HepG2 (cell line): ENCODE data around the gene ARF4. TPM values are rescaled to one million over a fixed set of nuclear protein-coding genes. Genes with fewer than 3 reads are reported as not detected.

ENCODE experiments used
- ATAD3A ChIP-seq: sonication (generic); formaldehyde crosslinking; IDR thresholded peaks from 2 replicates; pipeline ENCODE4 v1.4.0; 2020; ENCODE audit warnings: missing genetic modification reagents
- CEBPB ChIP-seq: IDR thresholded peaks from 2 replicates; pipeline ENCODE4 v1.6.1; 2011; ENCODE audit warnings: low read depth, low read length, improper control_type of control experiment, borderline replicate concordance
- CEBPG ChIP-seq: IDR thresholded peaks from 2 replicates; pipeline ENCODE4 v1.6.1; 2016
- EEA1 ChIP-seq: sonication (generic); formaldehyde crosslinking; IDR thresholded peaks from 2 replicates; pipeline ENCODE4 v1.5.1; 2020; ENCODE audit warnings: mild to moderate bottlenecking, missing genetic modification reagents, borderline replicate concordance
- MBNL3 ChIP-seq: fragments of 250-450 bp; sonication (Bioruptor Pico); conservative IDR thresholded peaks from 2 replicates; pipeline ENCODE4 v1.8.0; 2022; ENCODE audit warnings: mild to moderate bottlenecking, inconsistent platforms
- PAWR ChIP-seq: sonication (generic); formaldehyde crosslinking; IDR thresholded peaks from 2 replicates; pipeline ENCODE4 v1.4.0; 2020; ENCODE audit warnings: missing genetic modification reagents, mild to moderate bottlenecking, borderline replicate concordance
- REXO4 ChIP-seq: sonication (generic); formaldehyde crosslinking; IDR thresholded peaks from 2 replicates; pipeline ENCODE4 v1.8.0; 2022; ENCODE audit warnings: missing genetic modification reagents, mild to moderate bottlenecking, borderline replicate concordance
- SALL1 ChIP-seq: sonication (generic); formaldehyde crosslinking; IDR thresholded peaks from 2 replicates; pipeline ENCODE4 v1.8.0; 2022; ENCODE audit warnings: mild to moderate bottlenecking, missing genetic modification reagents
- SP5 ChIP-seq: IDR thresholded peaks from 2 replicates; pipeline ENCODE4 v1.6.1; 2016; ENCODE audit warnings: low read depth, borderline replicate concordance
- SRSF9 ChIP-seq: fragments of 200-400 bp; formaldehyde crosslinking; IDR thresholded peaks from 2 replicates; pipeline ENCODE4 v1.6.1; 2018; ENCODE audit warnings: borderline replicate concordance, mild to moderate bottlenecking, low read depth, low read length; ENCODE audit not compliant: insufficient read depth, poor library complexity, severe bottlenecking
- YEATS2 ChIP-seq: sonication (generic); formaldehyde crosslinking; IDR thresholded peaks from 2 replicates; pipeline ENCODE4 v1.4.0; 2020; ENCODE audit warnings: missing genetic modification reagents, borderline replicate concordance
- ZBTB7A ChIP-seq: sonication (generic); formaldehyde crosslinking; IDR thresholded peaks from 2 replicates; pipeline ENCODE4 v1.8.0; 2022; ENCODE audit warnings: mild to moderate bottlenecking, missing genetic modification reagents
- ZNF446 ChIP-seq: sonication (generic); formaldehyde crosslinking; IDR thresholded peaks from 2 replicates; pipeline ENCODE4 v1.5.0; 2020; ENCODE audit warnings: mild to moderate bottlenecking, missing genetic modification reagents
- ZNF451 ChIP-seq: sonication (generic); formaldehyde crosslinking; IDR thresholded peaks from 2 replicates; pipeline ENCODE4 v1.5.0; 2020; ENCODE audit warnings: mild to moderate bottlenecking, missing genetic modification reagents
- ZNF766 ChIP-seq: sonication (generic); formaldehyde crosslinking; IDR thresholded peaks from 2 replicates; pipeline ENCODE4 v1.5.0; 2020; ENCODE audit warnings: missing genetic modification reagents, borderline replicate concordance
- ZNF788 ChIP-seq: sonication (generic); formaldehyde crosslinking; IDR thresholded peaks from 2 replicates; pipeline ENCODE4 v1.5.0; 2020; ENCODE audit warnings: mild to moderate bottlenecking, missing genetic modification reagents, borderline replicate concordance
- polyA plus RNA-seq, 8 experiments: library from polyadenylated mRNA; depleted of rRNA in 3 of 8; stranded (reverse) in 7 of 8; unstranded in 1 of 8; fragments of >200 nt; fragmentation: Illumina TruSeq in 4 of 8; extraction: Trizol in 4 of 8; gene quantifications; 2 replicates each; pipeline versions ENCODE4 v1.2.1 to v1.2.3, GENCODE V29; 2011 to 2016; ENCODE audit warnings: low read depth in 4 of 8, missing spikeins in 1 of 8, mixed read lengths in 1 of 8; ENCODE audit not compliant: insufficient read depth in 1 of 8
- total RNA-seq, 5 experiments: library from RNA; depleted of rRNA; stranded (reverse); fragments of >200 nt; fragmentation: Illumina TruSeq; extraction: Trizol; gene quantifications; 2 replicates each; pipeline ENCODE4 v1.2.3, GENCODE V29; 2016; ENCODE audit warnings: low read depth in 1 of 5
- TF ChIP-seq, protein P1 (sequence below): sonication (generic); formaldehyde crosslinking; IDR thresholded peaks from 2 replicates; pipeline ENCODE4 v1.4.0; 2020; ENCODE audit warnings: missing genetic modification reagents
- TF ChIP-seq, protein P2 (sequence below): sonication (generic); formaldehyde crosslinking; IDR thresholded peaks from 2 replicates; pipeline ENCODE4 v1.4.0; 2020; ENCODE audit warnings: mild to moderate bottlenecking, low read depth, missing genetic modification reagents
- TF ChIP-seq, protein P3 (sequence below): sonication (generic); formaldehyde crosslinking; IDR thresholded peaks from 2 replicates; pipeline ENCODE4 v1.5.1; 2020; ENCODE audit warnings: mild to moderate bottlenecking, missing genetic modification reagents, moderate library complexity
- TF ChIP-seq, protein P4 (sequence below): sonication (generic); formaldehyde crosslinking; IDR thresholded peaks from 2 replicates; pipeline ENCODE4 v1.9.0; 2021; ENCODE audit warnings: missing genetic modification reagents, borderline replicate concordance
- TF ChIP-seq, protein P5 (sequence below): sonication (generic); formaldehyde crosslinking; IDR thresholded peaks from 2 replicates; pipeline ENCODE4 v1.8.0; 2022; ENCODE audit warnings: mild to moderate bottlenecking, missing genetic modification reagents; ENCODE audit not compliant: insufficient replicate concordance

The ARF4 gene
- total and polyA plus RNA-seq, 2 of the 13 experiments (the other 11 are each of a cell fraction or from before 2014, with no cell fraction given), result 184 to 250 TPM

DNA sequence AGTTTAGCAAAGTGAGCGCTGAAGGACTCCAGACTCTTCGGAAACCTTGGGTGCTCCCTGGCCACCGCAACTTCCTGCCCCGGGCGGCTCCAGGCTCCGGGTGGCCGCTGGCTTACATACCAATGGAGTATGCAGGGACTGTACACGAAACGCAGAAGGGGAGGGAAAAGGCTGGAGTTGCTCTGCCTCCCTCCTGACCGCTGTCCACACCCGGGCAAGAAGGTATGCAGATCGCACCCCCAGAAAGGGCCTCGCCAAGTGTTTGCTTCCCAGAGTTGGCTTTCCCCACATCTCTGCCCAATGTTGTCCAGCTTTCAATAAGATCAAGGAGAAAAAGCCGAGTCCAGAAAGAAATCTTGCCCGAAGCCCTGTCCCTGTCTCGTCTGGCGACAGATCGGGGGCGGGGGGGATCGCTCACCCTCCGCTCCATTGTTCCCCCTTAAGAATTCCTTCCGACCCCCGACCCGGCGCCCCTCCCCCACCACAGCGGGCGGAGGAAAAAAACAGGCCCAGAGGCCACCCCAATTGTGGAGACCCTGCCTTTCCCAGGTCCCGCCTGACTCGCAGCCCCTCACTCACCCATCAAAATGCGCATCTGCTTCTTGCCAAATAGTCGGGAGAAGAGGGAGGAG lies 533 bp downstream of the ARF4 start (continued):
- TF ChIP-seq ZNF788, result no peak
- TF ChIP-seq ZNF446 (CRISPR knock-in tag), result peak; percentile 71; the same call in 1 of the 2 replicates
- TF ChIP-seq, protein P1, sequence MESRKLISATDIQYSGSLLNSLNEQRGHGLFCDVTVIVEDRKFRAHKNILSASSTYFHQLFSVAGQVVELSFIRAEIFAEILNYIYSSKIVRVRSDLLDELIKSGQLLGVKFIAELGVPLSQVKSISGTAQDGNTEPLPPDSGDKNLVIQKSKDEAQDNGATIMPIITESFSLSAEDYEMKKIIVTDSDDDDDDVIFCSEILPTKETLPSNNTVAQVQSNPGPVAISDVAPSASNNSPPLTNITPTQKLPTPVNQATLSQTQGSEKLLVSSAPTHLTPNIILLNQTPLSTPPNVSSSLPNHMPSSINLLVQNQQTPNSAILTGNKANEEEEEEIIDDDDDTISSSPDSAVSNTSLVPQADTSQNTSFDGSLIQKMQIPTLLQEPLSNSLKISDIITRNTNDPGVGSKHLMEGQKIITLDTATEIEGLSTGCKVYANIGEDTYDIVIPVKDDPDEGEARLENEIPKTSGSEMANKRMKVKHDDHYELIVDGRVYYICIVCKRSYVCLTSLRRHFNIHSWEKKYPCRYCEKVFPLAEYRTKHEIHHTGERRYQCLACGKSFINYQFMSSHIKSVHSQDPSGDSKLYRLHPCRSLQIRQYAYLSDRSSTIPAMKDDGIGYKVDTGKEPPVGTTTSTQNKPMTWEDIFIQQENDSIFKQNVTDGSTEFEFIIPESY (CRISPR knock-in tag), result no peak
- no peak for TF ChIP-seq SP5 (CRISPR knock-in tag)
- TF ChIP-seq ZNF766 (CRISPR knock-in tag), result no peak
- TF ChIP-seq SRSF9, result no peak
- TF ChIP-seq, protein P2, sequence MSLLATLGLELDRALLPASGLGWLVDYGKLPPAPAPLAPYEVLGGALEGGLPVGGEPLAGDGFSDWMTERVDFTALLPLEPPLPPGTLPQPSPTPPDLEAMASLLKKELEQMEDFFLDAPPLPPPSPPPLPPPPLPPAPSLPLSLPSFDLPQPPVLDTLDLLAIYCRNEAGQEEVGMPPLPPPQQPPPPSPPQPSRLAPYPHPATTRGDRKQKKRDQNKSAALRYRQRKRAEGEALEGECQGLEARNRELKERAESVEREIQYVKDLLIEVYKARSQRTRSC (CRISPR knock-in tag), result no peak
- no peak; the same call in 1 of the 2 replicates for TF ChIP-seq ZNF451 (CRISPR knock-in tag)
- no peak for TF ChIP-seq CEBPB
- TF ChIP-seq, protein P3, sequence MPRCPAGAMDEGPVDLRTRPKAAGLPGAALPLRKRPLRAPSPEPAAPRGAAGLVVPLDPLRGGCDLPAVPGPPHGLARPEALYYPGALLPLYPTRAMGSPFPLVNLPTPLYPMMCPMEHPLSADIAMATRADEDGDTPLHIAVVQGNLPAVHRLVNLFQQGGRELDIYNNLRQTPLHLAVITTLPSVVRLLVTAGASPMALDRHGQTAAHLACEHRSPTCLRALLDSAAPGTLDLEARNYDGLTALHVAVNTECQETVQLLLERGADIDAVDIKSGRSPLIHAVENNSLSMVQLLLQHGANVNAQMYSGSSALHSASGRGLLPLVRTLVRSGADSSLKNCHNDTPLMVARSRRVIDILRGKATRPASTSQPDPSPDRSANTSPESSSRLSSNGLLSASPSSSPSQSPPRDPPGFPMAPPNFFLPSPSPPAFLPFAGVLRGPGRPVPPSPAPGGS (CRISPR knock-in tag), result no peak
- TF ChIP-seq YEATS2 (CRISPR knock-in tag), result no peak
- no peak for TF ChIP-seq ZBTB7A (CRISPR knock-in tag)
- no peak for TF ChIP-seq REXO4
- TF ChIP-seq SALL1 (CRISPR knock-in tag), result no peak; the same call in 1 of the 2 replicates
- no peak for TF ChIP-seq PAWR (CRISPR knock-in tag)
- TF ChIP-seq MBNL3 (CRISPR knock-in tag), result no peak
- TF ChIP-seq, protein P4, sequence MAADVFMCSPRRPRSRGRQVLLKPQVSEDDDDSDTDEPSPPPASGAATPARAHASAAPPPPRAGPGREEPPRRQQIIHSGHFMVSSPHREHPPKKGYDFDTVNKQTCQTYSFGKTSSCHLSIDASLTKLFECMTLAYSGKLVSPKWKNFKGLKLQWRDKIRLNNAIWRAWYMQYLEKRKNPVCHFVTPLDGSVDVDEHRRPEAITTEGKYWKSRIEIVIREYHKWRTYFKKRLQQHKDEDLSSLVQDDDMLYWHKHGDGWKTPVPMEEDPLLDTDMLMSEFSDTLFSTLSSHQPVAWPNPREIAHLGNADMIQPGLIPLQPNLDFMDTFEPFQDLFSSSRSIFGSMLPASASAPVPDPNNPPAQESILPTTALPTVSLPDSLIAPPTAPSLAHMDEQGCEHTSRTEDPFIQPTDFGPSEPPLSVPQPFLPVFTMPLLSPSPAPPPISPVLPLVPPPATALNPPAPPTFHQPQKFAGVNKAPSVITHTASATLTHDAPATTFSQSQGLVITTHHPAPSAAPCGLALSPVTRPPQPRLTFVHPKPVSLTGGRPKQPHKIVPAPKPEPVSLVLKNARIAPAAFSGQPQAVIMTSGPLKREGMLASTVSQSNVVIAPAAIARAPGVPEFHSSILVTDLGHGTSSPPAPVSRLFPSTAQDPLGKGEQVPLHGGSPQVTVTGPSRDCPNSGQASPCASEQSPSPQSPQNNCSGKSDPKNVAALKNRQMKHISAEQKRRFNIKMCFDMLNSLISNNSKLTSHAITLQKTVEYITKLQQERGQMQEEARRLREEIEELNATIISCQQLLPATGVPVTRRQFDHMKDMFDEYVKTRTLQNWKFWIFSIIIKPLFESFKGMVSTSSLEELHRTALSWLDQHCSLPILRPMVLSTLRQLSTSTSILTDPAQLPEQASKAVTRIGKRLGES (CRISPR knock-in tag), result no peak
- TF ChIP-seq ATAD3A (CRISPR knock-in tag), result no peak
- no peak for TF ChIP-seq EEA1 (CRISPR knock-in tag)
- TF ChIP-seq CEBPG (CRISPR knock-in tag), result no peak
- TF ChIP-seq, protein P5, sequence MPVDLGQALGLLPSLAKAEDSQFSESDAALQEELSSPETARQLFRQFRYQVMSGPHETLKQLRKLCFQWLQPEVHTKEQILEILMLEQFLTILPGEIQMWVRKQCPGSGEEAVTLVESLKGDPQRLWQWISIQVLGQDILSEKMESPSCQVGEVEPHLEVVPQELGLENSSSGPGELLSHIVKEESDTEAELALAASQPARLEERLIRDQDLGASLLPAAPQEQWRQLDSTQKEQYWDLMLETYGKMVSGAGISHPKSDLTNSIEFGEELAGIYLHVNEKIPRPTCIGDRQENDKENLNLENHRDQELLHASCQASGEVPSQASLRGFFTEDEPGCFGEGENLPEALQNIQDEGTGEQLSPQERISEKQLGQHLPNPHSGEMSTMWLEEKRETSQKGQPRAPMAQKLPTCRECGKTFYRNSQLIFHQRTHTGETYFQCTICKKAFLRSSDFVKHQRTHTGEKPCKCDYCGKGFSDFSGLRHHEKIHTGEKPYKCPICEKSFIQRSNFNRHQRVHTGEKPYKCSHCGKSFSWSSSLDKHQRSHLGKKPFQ, result no peak
